GM13976 (cell line): Measurements from ENCODE around the gene MMP19.

Source experiments
- DNase-seq: peaks from one replicate; pipeline ENCODE4 v3.0.0; 2012; ENCODE audit warnings: low spot score
- in situ Hi-C: fragments of 300-500 bp; cut with MboI; formaldehyde crosslinking; loops from one replicate; pipeline ENCODE4 v1.12.0; 2022; ENCODE audit warnings: low sequenced_read_pairs, mixed read lengths, inconsistent platforms; ENCODE audit not compliant: unreplicated experiment
- TF ChIP-seq, protein P1 (sequence below): IDR thresholded peaks from 2 replicates; pipeline ENCODE4 v1.5.1; 2012; ENCODE audit warnings: borderline replicate concordance, mild to moderate bottlenecking; ENCODE audit not compliant: insufficient read depth; ENCODE audit errors: extremely low read depth, missing control alignments, control extremely low read depth

The MMP19 gene

DNA sequence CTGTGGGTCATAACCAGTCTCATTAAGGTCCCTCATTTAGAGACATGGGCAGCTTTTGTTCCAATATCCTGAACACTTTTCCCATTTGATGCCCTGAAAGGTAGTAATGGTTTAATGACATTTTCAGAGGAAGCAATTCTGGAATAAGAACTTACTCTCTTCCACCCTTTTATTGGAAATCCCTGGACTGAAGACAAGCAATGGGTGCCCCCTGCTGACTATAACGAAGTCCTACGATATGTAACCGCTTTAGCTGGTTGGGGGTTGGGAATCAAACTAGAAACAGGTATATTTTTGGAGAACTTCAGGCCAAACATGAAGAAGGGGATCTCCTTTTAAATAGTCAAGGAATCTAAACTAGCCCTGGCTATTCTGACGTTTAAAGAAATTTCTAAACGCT, 45.7 kb downstream of the MMP19 start:
- TF ChIP-seq, protein P1, sequence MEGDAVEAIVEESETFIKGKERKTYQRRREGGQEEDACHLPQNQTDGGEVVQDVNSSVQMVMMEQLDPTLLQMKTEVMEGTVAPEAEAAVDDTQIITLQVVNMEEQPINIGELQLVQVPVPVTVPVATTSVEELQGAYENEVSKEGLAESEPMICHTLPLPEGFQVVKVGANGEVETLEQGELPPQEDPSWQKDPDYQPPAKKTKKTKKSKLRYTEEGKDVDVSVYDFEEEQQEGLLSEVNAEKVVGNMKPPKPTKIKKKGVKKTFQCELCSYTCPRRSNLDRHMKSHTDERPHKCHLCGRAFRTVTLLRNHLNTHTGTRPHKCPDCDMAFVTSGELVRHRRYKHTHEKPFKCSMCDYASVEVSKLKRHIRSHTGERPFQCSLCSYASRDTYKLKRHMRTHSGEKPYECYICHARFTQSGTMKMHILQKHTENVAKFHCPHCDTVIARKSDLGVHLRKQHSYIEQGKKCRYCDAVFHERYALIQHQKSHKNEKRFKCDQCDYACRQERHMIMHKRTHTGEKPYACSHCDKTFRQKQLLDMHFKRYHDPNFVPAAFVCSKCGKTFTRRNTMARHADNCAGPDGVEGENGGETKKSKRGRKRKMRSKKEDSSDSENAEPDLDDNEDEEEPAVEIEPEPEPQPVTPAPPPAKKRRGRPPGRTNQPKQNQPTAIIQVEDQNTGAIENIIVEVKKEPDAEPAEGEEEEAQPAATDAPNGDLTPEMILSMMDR, result no peak
- in situ Hi-C loops, result no loop called here
- no peak for DNase-seq

DNA sequence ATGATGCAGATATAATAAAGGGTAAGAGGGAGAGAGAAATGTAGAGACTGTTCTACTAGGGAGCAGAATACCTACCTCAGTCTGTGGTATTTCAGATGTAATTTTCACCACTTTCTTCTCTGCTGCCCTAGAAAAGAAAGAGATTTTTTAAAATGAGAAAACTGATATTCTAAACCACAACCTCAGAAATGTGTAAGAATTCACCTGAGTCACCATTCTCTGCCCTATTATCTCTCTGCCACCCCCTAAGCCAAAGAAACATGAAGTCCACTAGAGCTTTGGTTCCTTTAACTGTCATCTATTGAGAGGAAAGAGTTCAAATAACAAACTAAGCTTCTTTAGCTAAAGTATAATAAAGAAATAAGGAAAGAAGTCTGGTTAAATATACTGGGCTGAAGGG, 46.8 kb downstream of the MMP19 start:
- in situ Hi-C loops, result no loop called here
- TF ChIP-seq, protein P1, result no peak
- no peak for DNase-seq

DNA sequence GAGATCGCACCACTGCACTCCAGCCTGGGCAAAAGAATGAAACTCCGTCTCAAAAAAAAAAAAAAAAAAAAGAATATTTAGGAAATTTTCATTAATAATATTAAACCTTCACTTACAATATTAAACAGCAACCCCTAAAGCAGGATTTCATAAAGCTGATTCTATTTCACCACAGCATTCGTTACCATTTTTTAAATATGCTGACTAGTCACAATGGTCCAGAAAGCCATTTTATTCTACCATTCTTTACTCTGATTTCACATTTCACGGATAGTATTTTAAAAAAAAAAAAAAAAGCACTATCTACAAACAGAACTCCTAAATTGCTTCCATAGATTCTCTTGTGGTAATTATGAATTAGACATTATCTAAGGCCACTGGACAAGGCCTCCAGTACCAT, 52.8 kb downstream of the MMP19 start:
- no peak for DNase-seq
- in situ Hi-C loops, result no loop called here
- TF ChIP-seq, protein P1, result no peak

DNA sequence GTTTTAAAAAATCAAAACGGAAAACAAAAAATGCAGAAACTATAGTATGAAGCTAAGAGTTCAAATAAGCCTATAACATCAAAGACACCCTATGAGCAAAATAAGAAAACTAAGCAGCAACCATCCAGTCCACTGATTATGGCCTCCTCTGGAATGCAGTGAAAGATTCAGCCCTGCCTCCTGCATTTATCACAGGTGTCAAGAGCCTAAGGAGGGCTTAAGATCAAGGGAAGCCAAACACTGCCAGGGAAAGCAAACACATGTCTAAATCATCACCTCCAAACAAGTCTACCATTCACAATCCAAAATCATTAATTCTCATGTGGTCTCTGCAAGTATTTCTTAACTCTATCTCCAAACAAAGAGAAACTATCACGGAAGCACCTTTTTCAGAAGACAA, 53.6 kb downstream of the MMP19 start:
- TF ChIP-seq, protein P1, result no peak
- in situ Hi-C loops, result no loop called here
- no peak for DNase-seq

DNA sequence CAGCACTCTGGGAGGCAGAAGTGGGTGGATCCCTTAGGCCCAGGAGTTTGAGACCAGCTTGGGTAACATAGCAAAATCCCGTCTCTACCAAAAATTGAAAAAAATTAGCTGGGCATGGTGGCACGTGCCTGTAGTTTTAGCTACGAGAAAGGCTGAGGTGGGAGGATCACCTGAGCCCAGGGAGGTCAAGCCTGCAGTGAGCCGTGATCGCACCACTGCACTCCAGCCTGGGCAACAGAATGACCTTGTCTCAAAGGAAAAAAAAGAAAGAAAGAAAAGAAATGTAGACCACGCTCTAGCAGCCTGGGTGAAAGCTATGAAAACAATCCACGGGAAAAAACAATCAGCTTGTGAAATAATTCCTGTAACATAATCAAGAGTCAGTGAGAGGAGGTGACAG, 54.2 kb downstream of the MMP19 start:
- TF ChIP-seq, protein P1, result no peak
- no peak for DNase-seq
- in situ Hi-C loops, result no loop called here
